ENCODE data around the gene KRTAP4-4.
"Not testable (repeated sequence)": the region's sequence is repeated elsewhere in the genome, so short reads cannot be mapped to it uniquely, and the experiment has no call there.

GRCh38 chr17:41123991-41124371 lies 36.6 kb downstream of the KRTAP4-4 start, which contains the start of gene KRTAP4-12:
- not testable (repeated sequence) for TF ChIP-seq CTCF (IDR thresholded peaks at IDR 0.05); POLR2AphosphoS5 (IDR thresholded peaks at IDR 0.05); POLR2A (IDR thresholded peaks at IDR 0.05; ENCODE audit: low read depth); EP300 (IDR thresholded peaks at IDR 0.05)
